ENCODE results near the gene ATG9A.
"Not testable (repeated sequence)": the region's sequence is repeated elsewhere in the genome, so short reads cannot be mapped to it uniquely, and the experiment has no call there.

ATG9A gene

GRCh38 chr2:219229305-219230058, at the start of gene ATG9A, which contains the start of gene ANKZF1:
TSS of gene ATG9A (minus strand) at chr2:219229636. CDS start at chr2:219228024, 1,612 bp downstream.
TSS of gene ANKZF1 (plus strand) at chr2:219229806. CDS start at chr2:219230258, 452 bp downstream.
- DNase-seq (ENCODE audit: low read depth in 2 of 2): peak; percentile 96 to 97

GRCh38 chr2:219278655-219279150, 49.3 kb upstream of the ATG9A start:
- DNase-seq (ENCODE audit: low read depth in 2 of 2): no peak

- peak; percentile 66 to 71 for DNase-seq (ENCODE audit: low read depth in 2 of 2)
Observed at GRCh38 chr2:219277703-219278654, 48.5 kb upstream of the ATG9A start.

GRCh38 chr2:219274361-219274921, 45.0 kb upstream of the ATG9A start:
- peak; percentile 46 to 50 for DNase-seq (ENCODE audit: low read depth in 2 of 2)

GRCh38 chr2:219273937-219274336, 44.5 kb upstream of the ATG9A start:
- DNase-seq (ENCODE audit: low read depth in 2 of 2): no peak

GRCh38 chr2:219272995-219273394, 43.6 kb upstream of the ATG9A start:
- no peak for DNase-seq (ENCODE audit: low read depth in 2 of 2)

GRCh38 chr2:219272356-219272755, 42.9 kb upstream of the ATG9A start:
- DNase-seq (ENCODE audit: low read depth in 2 of 2): no peak

- no peak for DNase-seq (ENCODE audit: low read depth in 2 of 2)
Observed at GRCh38 chr2:219271021-219271420, 41.6 kb upstream of the ATG9A start.

GRCh38 chr2:219270055-219270372, 40.6 kb upstream of the ATG9A start:
- no peak for DNase-seq (ENCODE audit: low read depth in 2 of 2)

GRCh38 chr2:219269362-219270054, 40.1 kb upstream of the ATG9A start:
- no peak for DNase-seq (ENCODE audit: low read depth in 2 of 2)

- no peak for DNase-seq (ENCODE audit: low read depth in 2 of 2)
Observed at GRCh38 chr2:219268294-219268693, 38.9 kb upstream of the ATG9A start.

GRCh38 chr2:219266886-219267285, 37.5 kb upstream of the ATG9A start:
- no peak for DNase-seq (ENCODE audit: low read depth in 2 of 2)

GRCh38 chr2:219266232-219266631, 36.8 kb upstream of the ATG9A start:
- no peak for DNase-seq (ENCODE audit: low read depth in 2 of 2)

GRCh38 chr2:219261024-219261855, 31.8 kb upstream of the ATG9A start:
- DNase-seq (ENCODE audit: low read depth in 2 of 2): no peak

- DNase-seq (ENCODE audit: low read depth in 2 of 2): not testable (repeated sequence)
Observed at GRCh38 chr2:219258942-219259341, 29.5 kb upstream of the ATG9A start.

- no peak for DNase-seq (ENCODE audit: low read depth in 2 of 2)
Observed at GRCh38 chr2:219254590-219255201, 25.3 kb upstream of the ATG9A start.

- DNase-seq (ENCODE audit: low read depth in 2 of 2): no peak
Observed at GRCh38 chr2:219253753-219254589, 24.5 kb upstream of the ATG9A start, which contains the start of gene TUBA4A. TSS of gene TUBA4A (minus strand) at chr2:219253918. CDS start at chr2:219253858, 60 bp downstream.

GRCh38 chr2:219252900-219253752, 23.7 kb upstream of the ATG9A start, which contains the start of gene TUBA4B:
TSS of gene TUBA4B (plus strand) at chr2:219253243. CDS start at chr2:219253408, 165 bp downstream.
- no peak for DNase-seq (ENCODE audit: low read depth in 2 of 2)

Data from fibroblast of skin of left quadriceps (primary cell).